ENCODE results near the gene COMMD1. TPM values are rescaled to one million over a fixed set of nuclear protein-coding genes. Genes with fewer than 3 reads are reported as not detected.

Gene COMMD1
- total RNA-seq, 4 donors from 2014 or later = 32.3 to 50.4 (median 44.2) TPM

- no peak overlapping the region for H3K4me3 ChIP-seq
- no peaks in the 10 kb centered on the region for H3K9me3 ChIP-seq
- 88 to 98% methylated on average over 4 of the region's 4 CpGs for whole genome bisulfite sequencing, 2 donors (ENCODE audit: low coverage in 1 of 2)
- H3K27ac ChIP-seq = no peak overlapping the region
- peaks cover 0 to 5% of the 10 kb centered on the region in 2 donors for H3K36me3 ChIP-seq
- no peak for TF ChIP-seq EP300 (IDR thresholded peaks at IDR 0.05)
- no peak for TF ChIP-seq CTCF (IDR thresholded peaks at IDR 0.05)
- TF ChIP-seq POLR2A (IDR thresholded peaks at IDR 0.05) = no peak
- TF ChIP-seq POLR2AphosphoS5 (IDR thresholded peaks at IDR 0.05) = no peak
- peaks cover 0 to 14% (median 0%) of the 10 kb centered on the region in 3 donors for H3K4me1 ChIP-seq
- no peaks in the 10 kb centered on the region for H3K27me3 ChIP-seq
- no peak for ATAC-seq
These were observed 148.7 kb downstream of the COMMD1 start for GRCh38 chr2:62054029-62054791.

GRCh38 chr2:62054916-62055450, 149.5 kb downstream of the COMMD1 start:
- Histone ChIP-seq H3K27me3 (no peaks in the 10 kb centered on the region), H3K27ac (no peak overlapping the region), H3K4me3 (no peak overlapping the region), H3K9me3 (no peaks in the 10 kb centered on the region), H3K4me1 (peaks cover 0 to 10% (median 0%) of the 10 kb centered on the region in 3 donors), H3K36me3 (peaks cover 0 to 5% of the 10 kb centered on the region in 2 donors)
- TF ChIP-seq POLR2A (IDR thresholded peaks at IDR 0.05) (no peak), EP300 (IDR thresholded peaks at IDR 0.05) (no peak), POLR2AphosphoS5 (IDR thresholded peaks at IDR 0.05) (no peak), CTCF (IDR thresholded peaks at IDR 0.05) (no peak)
- no peak for ATAC-seq
- 84 to 100% methylated on average over 3 of the region's 3 CpGs for WGBS, 2 donors (ENCODE audit: low coverage in 1 of 2)

- H3K4me3 ChIP-seq = no peak overlapping the region
- ATAC-seq = no peak
- 83 to 98% methylated on average over 1 to 3 of the region's 3 CpGs for WGBS, 2 donors (ENCODE audit: low coverage in 1 of 2)
- no peaks in the 10 kb centered on the region for H3K9me3 ChIP-seq
- H3K27me3 ChIP-seq = no peaks in the 10 kb centered on the region
- H3K4me1 ChIP-seq = peaks cover 0 to 2% (median 0%) of the 10 kb centered on the region in 3 donors
- TF ChIP-seq CTCF (IDR thresholded peaks at IDR 0.05) (no peak), POLR2AphosphoS5 (IDR thresholded peaks at IDR 0.05) (no peak), POLR2A (IDR thresholded peaks at IDR 0.05) (no peak), EP300 (IDR thresholded peaks at IDR 0.05) (no peak)
- H3K27ac ChIP-seq = no peak overlapping the region
- H3K36me3 ChIP-seq = peaks cover 0 to 5% of the 10 kb centered on the region in 2 donors
These were observed 150.4 kb downstream of the COMMD1 start for GRCh38 chr2:62055724-62056336.

- WGBS, 2 donors (ENCODE audit: low coverage in 1 of 2) = 62 to 90% methylated on average over 2 to 4 of the region's 5 CpGs
- no peak for ATAC-seq
- TF ChIP-seq EP300 (IDR thresholded peaks at IDR 0.05) (no peak), POLR2AphosphoS5 (IDR thresholded peaks at IDR 0.05) (no peak), POLR2A (IDR thresholded peaks at IDR 0.05) (no peak), CTCF (IDR thresholded peaks at IDR 0.05) (no peak)
- Histone ChIP-seq H3K9me3 (no peaks in the 10 kb centered on the region), H3K27ac (no peak overlapping the region), H3K4me1 (no peaks in the 10 kb centered on the region), H3K27me3 (no peaks in the 10 kb centered on the region), H3K4me3 (no peak overlapping the region), H3K36me3 (peaks cover 0 to 5% of the 10 kb centered on the region in 2 donors)
These were observed 150.9 kb downstream of the COMMD1 start for GRCh38 chr2:62056341-62056740.

Measured in gastroesophageal sphincter (tissue), 4 donors.